GM12801 (cell line): ENCODE data around the gene CENPQ.

Source experiments
- CTCF ChIP-seq: IDR thresholded peaks from one replicate; pipeline ENCODE4 v1.5.1; 2011; ENCODE audit warnings: control low read depth; ENCODE audit not compliant: insufficient read length; ENCODE audit errors: extremely low read depth

CENPQ gene

DNA sequence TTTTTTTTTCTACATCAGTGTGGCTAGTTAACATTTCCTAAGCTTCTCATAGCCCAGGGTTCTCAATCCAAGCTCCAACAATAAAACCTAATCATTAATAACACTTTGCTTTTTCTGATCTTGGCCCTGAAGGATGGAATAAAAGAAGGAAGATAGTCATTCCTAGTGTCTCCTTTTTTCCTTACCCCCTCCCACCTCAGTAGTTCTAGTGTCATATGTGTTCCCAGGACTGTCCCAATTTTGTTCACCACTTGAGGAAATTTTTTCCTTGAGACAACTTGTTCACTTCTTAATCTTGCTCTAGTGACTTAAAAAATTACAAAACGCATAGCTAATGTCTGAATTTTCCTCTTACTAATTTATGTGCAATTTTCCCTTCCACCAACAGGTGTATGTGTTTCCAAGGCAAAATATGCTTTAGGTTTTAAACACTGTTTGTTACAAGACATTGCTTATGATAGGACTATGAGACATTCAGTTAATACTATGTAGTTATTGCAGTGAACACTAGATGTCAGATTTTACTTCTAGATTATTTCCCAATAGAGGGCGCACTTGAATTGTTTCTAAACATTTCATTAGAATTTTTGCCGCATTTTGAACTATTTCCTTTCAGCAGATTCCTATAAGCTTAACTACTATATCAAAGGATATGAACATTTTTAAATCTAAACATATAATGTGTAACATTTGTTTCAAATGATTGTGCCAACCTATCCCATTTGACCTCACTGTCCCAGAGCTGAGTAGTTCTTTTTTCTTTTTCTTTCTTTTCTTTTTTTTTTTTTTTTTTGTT is 68.8 kb downstream of the CENPQ start:
- no peak for TF ChIP-seq CTCF

GRCh38 chr6:49535795-49536194 is 72.6 kb downstream of the CENPQ start:
- no peak for TF ChIP-seq CTCF

- TF ChIP-seq CTCF: no peak
Observed at GRCh38 chr6:49539102-49539501, 75.9 kb downstream of the CENPQ start.

GRCh38 chr6:49540614-49541013 is 77.4 kb downstream of the CENPQ start:
- TF ChIP-seq CTCF: no peak

GRCh38 chr6:49541210-49541724 is 78.1 kb downstream of the CENPQ start:
- no peak for TF ChIP-seq CTCF

- TF ChIP-seq CTCF: no peak
Observed at GRCh38 chr6:49541936-49542335, 78.8 kb downstream of the CENPQ start.
